ENCODE measurements around the gene HES7.
A peak's percentile ranks its signal among the peaks of the same experiment; 100 is the strongest.
"Not testable (repeated sequence)": the region's sequence is repeated elsewhere in the genome, so short reads cannot be mapped to it uniquely, and the experiment has no call there.

The HES7 gene

DNA sequence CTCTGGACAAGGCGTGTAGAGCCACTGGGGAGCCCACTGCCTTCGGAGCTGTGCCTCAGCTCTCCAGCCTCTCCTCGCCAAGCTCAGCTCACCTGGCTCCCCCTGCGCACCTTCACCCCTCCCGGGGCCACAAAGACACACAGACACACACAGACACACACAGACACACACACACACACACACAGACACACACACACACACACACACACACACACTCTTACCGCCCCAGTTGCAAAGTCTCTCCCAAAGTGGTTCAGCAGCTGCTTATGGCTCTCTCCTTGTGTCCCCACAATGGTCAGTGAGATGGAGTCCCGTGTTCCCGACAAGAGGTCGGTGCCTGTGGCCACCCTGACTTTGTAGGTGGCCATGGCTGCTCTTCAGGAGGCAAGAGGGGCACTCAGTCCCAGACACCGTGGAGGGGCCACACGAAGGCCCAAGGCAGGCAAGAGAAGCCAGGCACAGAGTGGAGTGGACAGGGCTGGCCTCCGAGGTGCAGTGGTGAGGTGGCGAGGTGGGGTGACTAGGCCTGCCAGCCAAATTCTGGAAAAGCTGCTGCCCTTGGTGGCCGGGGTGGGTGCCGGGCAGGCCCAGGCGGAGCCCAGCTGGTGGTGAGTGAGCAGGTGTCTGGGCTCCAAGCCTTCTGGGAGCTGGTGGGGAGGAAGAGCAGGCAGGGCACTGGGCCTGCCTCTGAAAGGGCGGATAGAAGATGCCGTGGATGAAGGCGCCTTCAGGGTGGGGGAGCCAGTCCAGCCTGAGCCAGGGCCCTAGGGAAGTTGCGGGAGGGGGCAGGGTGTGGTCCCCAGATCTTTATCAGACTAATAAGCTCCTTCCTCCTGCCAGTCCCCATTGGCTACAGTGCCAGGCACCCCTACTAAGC lies 36.6 kb downstream of the HES7 start, which contains the start of gene ALOX12B:
ALOX12B (minus strand) TSS at position 642 of the 877 bp plus-strand sequence; CDS start at position 368, 274 bp downstream.
- no peak for DNase-seq
- in situ Hi-C loops (cut with HindIII; ENCODE audit: low pct_ligation_motif_present, low pct_unique_long_range_greater_than_20kb, low sequenced_read_pairs), result no loop called here

DNA sequence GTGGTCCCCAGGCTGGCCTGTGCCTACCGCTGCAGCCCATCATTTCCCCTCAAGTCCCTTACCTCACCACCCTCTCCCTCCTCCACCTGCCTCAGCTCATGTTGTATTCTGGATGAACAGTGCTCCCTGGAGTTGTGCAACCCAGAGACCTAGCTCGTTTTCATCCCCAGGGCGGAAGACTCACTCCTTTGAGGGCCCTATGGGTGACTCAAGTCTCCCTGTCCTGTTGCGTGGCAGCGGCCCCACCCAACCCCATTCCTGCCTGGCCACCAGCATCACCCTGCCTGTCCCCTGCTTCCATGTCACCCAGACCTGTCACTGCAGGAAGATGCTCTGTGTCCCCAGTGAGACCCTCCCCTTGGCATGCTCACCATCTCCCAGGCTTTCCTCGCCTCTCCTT lies 39.7 kb downstream of the HES7 start:
- no peak for DNase-seq
- in situ Hi-C loops (cut with HindIII; ENCODE audit: low pct_ligation_motif_present, low pct_unique_long_range_greater_than_20kb, low sequenced_read_pairs), result no loop called here

- no peak for DNase-seq
- in situ Hi-C loops (cut with HindIII; ENCODE audit: low pct_ligation_motif_present, low pct_unique_long_range_greater_than_20kb, low sequenced_read_pairs), result no loop called here
Observed at GRCh38 chr17:8082292-8082691, 41.6 kb downstream of the HES7 start.

GRCh38 chr17:8081876-8082275 lies 42.0 kb downstream of the HES7 start:
- in situ Hi-C loops (cut with HindIII; ENCODE audit: low pct_ligation_motif_present, low pct_unique_long_range_greater_than_20kb, low sequenced_read_pairs), result no loop called here
- DNase-seq, result no peak

GRCh38 chr17:8080799-8081219 lies 43.1 kb downstream of the HES7 start:
- in situ Hi-C loops (cut with HindIII; ENCODE audit: low pct_ligation_motif_present, low pct_unique_long_range_greater_than_20kb, low sequenced_read_pairs), result no loop called here
- no peak for DNase-seq

GRCh38 chr17:8080208-8080798 lies 43.6 kb downstream of the HES7 start:
- no peak for DNase-seq
- in situ Hi-C loops (cut with HindIII; ENCODE audit: low pct_ligation_motif_present, low pct_unique_long_range_greater_than_20kb, low sequenced_read_pairs), result no loop called here

DNA sequence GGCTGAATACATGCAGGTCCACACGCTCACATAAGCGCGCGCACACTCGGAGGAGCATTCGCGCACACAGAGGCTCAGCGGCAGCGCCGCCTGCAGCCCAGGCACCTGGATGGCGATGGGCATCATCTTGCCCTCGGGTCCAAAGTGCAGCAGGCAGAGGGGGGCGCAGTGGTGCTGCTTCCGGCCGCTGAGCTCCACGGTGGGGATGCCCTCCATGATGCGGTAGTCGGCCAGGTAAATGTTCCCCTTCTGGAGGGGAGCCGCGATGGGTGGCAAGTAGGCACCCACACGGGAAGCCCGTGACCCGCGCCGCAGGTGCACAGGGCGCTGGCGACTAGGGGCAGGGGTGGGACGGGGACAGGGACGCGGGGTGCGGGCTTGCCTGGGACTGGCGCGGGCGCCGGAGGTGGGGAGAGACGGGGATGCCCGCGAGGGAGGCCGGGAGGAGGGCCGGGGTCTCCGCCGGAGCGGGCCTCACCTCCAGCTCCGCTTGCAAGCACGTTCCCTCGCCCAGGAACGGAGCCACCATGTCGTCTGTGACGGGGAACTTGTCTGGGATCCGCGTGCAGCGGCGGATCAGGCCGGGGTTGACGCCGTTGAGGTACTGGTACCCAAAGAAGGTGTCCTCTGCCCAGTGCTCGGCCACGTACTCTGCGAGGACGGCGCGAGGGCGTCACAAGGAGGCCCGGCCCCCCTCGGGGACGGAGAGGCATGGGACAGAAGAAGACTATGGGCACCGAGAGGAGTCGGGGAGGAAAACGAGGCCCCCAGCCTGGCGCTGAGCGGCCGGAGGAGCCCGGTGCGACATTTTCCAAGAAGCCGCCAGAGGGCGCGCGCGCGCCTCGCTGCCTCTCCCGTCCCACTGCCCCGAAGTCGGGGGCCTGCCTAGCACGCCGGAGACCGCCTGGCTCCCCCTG lies 44.4 kb downstream of the HES7 start:
- DNase-seq, result peak; percentile 84
- in situ Hi-C loops (cut with HindIII; ENCODE audit: low pct_ligation_motif_present, low pct_unique_long_range_greater_than_20kb, low sequenced_read_pairs), result no loop called here

GRCh38 chr17:8077939-8078338 lies 46.0 kb downstream of the HES7 start:
- DNase-seq; in situ Hi-C loops (cut with HindIII; ENCODE audit: low pct_ligation_motif_present, low pct_unique_long_range_greater_than_20kb, low sequenced_read_pairs): not testable (repeated sequence)

GRCh38 chr17:8076502-8077266 lies 47.2 kb downstream of the HES7 start:
- DNase-seq, result no peak
- in situ Hi-C loops (cut with HindIII; ENCODE audit: low pct_ligation_motif_present, low pct_unique_long_range_greater_than_20kb, low sequenced_read_pairs), result no loop called here

GRCh38 chr17:8075574-8076342 lies 48.1 kb downstream of the HES7 start:
- in situ Hi-C loops (cut with HindIII; ENCODE audit: low pct_ligation_motif_present, low pct_unique_long_range_greater_than_20kb, low sequenced_read_pairs), result no loop called here

GRCh38 chr17:8075081-8075480 lies 48.8 kb downstream of the HES7 start:
- in situ Hi-C loops (cut with HindIII; ENCODE audit: low pct_ligation_motif_present, low pct_unique_long_range_greater_than_20kb, low sequenced_read_pairs), result no loop called here
- DNase-seq, result no peak

More at GRCh38 chr17:8075574-8076342, 48.1 kb downstream of the HES7 start:
- DNase-seq, result no peak

DNA sequence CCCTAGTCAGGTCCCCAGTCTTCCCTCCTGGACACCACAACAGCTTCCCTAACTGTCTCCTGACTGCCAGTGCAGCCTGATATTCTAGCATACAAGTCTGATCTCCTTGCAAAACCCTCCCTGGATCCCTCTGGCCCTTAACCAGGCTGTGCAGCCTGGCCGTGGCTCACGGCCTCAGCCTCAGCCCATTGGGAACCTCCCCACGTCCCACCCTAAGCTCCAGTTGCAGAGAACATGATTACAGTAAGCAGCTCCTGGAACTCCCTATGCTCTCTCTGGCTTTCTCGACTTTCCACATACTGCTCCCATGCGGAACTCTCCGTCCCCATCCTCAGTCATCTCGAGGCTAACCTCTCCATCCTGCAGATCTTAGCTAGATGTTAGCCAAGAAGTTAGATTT lies 49.4 kb downstream of the HES7 start:
- DNase-seq, result no peak
- in situ Hi-C loops (cut with HindIII; ENCODE audit: low pct_ligation_motif_present, low pct_unique_long_range_greater_than_20kb, low sequenced_read_pairs), result no loop called here

DNA sequence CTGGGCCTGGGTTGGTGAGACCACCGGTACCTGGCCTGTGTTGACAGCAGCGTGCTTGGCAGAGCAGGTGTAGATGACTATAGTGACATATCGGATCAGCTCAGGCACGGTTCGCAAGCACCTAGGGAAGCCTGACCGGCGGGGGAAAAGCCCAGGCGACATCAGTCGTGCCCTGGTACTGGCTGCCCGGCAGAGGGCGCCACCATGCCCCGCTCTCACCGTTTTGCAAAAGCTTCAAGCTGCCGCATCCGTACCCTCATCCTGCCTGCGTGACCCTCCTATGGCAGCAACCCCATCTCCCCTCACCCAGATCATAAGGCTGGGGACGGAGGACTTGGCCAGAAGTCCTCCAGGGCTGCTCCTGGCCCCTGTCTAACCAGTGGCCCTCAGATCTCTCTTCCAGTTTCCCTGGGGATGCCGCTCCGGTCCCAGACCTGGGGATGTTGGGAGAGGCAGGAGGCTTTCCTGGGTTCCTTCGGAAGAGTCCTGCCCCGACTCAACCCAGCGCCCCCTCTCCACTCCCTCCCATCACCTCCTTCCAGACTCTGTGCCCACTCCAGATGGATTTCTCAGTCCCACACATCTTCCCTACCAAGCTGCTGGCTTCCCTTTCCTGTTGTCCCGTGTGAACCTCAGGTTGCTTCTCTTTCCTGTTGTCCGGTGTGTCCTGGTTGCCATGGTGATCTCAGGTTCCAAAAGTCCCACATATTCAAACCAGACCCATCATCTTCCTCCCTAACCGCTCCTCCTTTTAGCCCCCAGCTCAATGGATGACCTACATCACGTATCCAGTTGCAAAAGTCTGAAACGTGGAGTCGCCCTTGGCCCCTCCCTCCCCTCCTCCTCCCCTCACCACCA lies 50.0 kb downstream of the HES7 start:
- DNase-seq, result peak; percentile 68
- in situ Hi-C loops (cut with HindIII; ENCODE audit: low pct_ligation_motif_present, low pct_unique_long_range_greater_than_20kb, low sequenced_read_pairs), result no loop called here

GRCh38 chr17:8072729-8073461 lies 51.0 kb downstream of the HES7 start:
- in situ Hi-C loops (cut with HindIII; ENCODE audit: low pct_ligation_motif_present, low pct_unique_long_range_greater_than_20kb, low sequenced_read_pairs), result no loop called here
- no peak for DNase-seq

DNA sequence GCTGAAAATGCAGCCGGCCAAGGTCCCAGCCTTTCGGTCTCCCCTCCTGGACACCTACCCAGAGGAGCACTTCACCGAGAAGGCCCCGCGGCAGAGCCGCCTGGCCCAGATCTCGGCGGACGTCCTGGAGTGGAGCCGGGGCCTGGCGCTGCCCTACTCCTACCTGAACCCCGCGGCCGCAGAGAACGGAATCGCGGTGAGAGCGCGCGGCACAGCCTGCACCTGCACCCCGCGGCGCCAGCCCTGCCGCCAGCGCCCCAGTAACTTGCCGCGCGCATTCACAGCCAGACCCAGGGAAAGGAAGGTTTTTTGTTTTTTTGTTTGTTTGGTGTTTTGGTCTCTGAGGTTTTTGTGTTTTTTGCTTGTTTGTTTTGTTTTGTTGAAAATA lies 51.6 kb downstream of the HES7 start:
- no peak for DNase-seq
- in situ Hi-C loops (cut with HindIII; ENCODE audit: low pct_ligation_motif_present, low pct_unique_long_range_greater_than_20kb, low sequenced_read_pairs), result no loop called here

- no peak for DNase-seq
- in situ Hi-C loops (cut with HindIII; ENCODE audit: low pct_ligation_motif_present, low pct_unique_long_range_greater_than_20kb, low sequenced_read_pairs), result no loop called here
Observed at GRCh38 chr17:8071496-8071895, 52.4 kb downstream of the HES7 start.
